ENCODE measurements around the gene POLR2H.
A peak's percentile ranks its signal among the peaks of the same experiment; 100 is the strongest.

POLR2H gene

DNA sequence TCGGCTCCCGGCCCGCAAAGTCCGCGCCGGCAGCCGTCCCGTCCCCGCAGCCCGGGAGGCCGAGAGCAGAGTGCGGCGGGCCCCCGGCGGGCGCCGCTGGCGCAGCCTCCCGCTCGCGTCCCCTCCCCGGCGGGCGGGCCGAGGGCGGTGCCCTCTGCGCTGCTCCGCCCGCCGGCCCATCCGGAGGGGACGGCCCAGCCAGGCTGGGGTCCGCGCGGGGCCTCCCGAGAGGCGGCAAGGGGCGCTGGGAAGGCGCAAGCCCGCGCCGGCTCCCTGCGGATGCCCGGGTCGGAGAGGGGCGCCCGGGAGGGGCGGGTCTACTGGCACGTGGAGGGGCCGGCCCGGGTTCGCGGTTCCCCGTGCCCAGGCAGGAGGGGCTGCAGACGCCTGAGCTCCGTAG is at the start of gene POLR2H, which contains the start of gene CLCN2:
POLR2H (plus strand) TSS at position 179 of the 400 bp plus-strand sequence. CDS start 1,783 bp downstream, outside the sequence.
CLCN2 (minus strand) TSS at position 74 of the 400 bp plus-strand sequence. CDS start 126 bp downstream, outside the sequence.
- no peak for TF ChIP-seq EZH2phosphoT487 (IDR thresholded peaks at IDR 0.05; ENCODE audit: borderline replicate concordance, low read length)
- TF ChIP-seq, protein P1, sequence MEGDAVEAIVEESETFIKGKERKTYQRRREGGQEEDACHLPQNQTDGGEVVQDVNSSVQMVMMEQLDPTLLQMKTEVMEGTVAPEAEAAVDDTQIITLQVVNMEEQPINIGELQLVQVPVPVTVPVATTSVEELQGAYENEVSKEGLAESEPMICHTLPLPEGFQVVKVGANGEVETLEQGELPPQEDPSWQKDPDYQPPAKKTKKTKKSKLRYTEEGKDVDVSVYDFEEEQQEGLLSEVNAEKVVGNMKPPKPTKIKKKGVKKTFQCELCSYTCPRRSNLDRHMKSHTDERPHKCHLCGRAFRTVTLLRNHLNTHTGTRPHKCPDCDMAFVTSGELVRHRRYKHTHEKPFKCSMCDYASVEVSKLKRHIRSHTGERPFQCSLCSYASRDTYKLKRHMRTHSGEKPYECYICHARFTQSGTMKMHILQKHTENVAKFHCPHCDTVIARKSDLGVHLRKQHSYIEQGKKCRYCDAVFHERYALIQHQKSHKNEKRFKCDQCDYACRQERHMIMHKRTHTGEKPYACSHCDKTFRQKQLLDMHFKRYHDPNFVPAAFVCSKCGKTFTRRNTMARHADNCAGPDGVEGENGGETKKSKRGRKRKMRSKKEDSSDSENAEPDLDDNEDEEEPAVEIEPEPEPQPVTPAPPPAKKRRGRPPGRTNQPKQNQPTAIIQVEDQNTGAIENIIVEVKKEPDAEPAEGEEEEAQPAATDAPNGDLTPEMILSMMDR (IDR thresholded peaks at IDR 0.05; ENCODE audit: low read depth, low read length, poor library complexity, severe bottlenecking), result no peak
- H3K4me2 ChIP-seq (ENCODE audit: low read length), result peak within 1 kb of the TSS; percentile 77
- no peaks in the 10 kb centered on the region for H3K9me2 ChIP-seq (replicated peaks; ENCODE audit: control insufficient read depth, low read length)
- H3K4me3 ChIP-seq (ENCODE audit: low read length), result peak within 1 kb of the TSS; percentile 76
- peaks cover 6% of the 10 kb centered on the region; the same call in 1 of the 2 replicates for H4K20me1 ChIP-seq (ENCODE audit: control insufficient read depth, insufficient read depth, low read depth, low read length)
- no peaks in the 10 kb centered on the region for H3K9me3 ChIP-seq (ENCODE audit: control insufficient read depth, insufficient read depth, low read length)
- peaks cover 34% of the 10 kb centered on the region for H3K79me2 ChIP-seq (ENCODE audit: control insufficient read depth, low read length)
- H3K27ac ChIP-seq (ENCODE audit: low read depth, low read length), result peak within 1 kb of the TSS; percentile 67
- H3F3A ChIP-seq (ENCODE audit: control insufficient read depth, insufficient read depth), result no peaks in the 10 kb centered on the region
- no peaks in the 10 kb centered on the region for H3K27me3 ChIP-seq (ENCODE audit: control insufficient read depth, low read length)
- peaks cover 34% of the 10 kb centered on the region for H3K36me3 ChIP-seq (ENCODE audit: control insufficient read depth, low read length)
- H3K4me1 ChIP-seq (ENCODE audit: control insufficient read depth, low read length), result peaks cover 22% of the 10 kb centered on the region

DNA sequence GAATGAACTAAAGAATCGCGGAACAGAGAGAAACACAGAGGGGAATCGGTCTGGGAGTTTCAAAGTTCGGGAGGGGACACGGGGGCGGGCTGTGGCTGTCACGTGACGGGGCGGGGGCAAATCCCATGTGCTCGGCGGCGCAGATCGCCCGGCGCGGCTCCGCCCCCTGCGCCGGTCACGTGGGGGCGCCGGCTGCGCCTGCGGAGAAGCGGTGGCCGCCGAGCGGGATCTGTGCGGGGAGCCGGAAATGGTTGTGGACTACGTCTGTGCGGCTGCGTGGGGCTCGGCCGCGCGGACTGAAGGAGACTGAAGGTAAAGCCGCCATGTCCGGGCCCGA is 47.2 kb upstream of the POLR2H start, which contains the start of gene EIF4G1:
EIF4G1 (plus strand) TSS at position 244 of the 337 bp plus-strand sequence. CDS start 1,191 bp downstream, outside the sequence.
- peak within 1 kb of the TSS; percentile 77 for H3K4me2 ChIP-seq (ENCODE audit: low read length)
- peak within 1 kb of the TSS; percentile 43 for H3K27ac ChIP-seq (ENCODE audit: low read depth, low read length)
- no peaks in the 10 kb centered on the region for H3K9me3 ChIP-seq (ENCODE audit: control insufficient read depth, insufficient read depth, low read length)
- H3K36me3 ChIP-seq (ENCODE audit: control insufficient read depth, low read length), result peaks cover 49% of the 10 kb centered on the region
- no peaks in the 10 kb centered on the region for H3K9me2 ChIP-seq (replicated peaks; ENCODE audit: control insufficient read depth, low read length)
- peaks cover 5% of the 10 kb centered on the region for H3F3A ChIP-seq (ENCODE audit: control insufficient read depth, insufficient read depth)
- peak within 1 kb of the TSS; percentile 79 for H3K4me3 ChIP-seq (ENCODE audit: low read length)
- TF ChIP-seq, protein P1 (IDR thresholded peaks at IDR 0.05; ENCODE audit: low read depth, low read length, poor library complexity, severe bottlenecking), result no peak
- no peak for TF ChIP-seq EZH2phosphoT487 (IDR thresholded peaks at IDR 0.05; ENCODE audit: borderline replicate concordance, low read length)
- peaks cover 33% of the 10 kb centered on the region for H4K20me1 ChIP-seq (ENCODE audit: control insufficient read depth, insufficient read depth, low read depth, low read length)
- peaks cover 48% of the 10 kb centered on the region for H3K79me2 ChIP-seq (ENCODE audit: control insufficient read depth, low read length)
- H3K4me1 ChIP-seq (ENCODE audit: control insufficient read depth, low read length), result peaks cover 30% of the 10 kb centered on the region
- H3K27me3 ChIP-seq (ENCODE audit: control insufficient read depth, low read length), result no peaks in the 10 kb centered on the region

DNA sequence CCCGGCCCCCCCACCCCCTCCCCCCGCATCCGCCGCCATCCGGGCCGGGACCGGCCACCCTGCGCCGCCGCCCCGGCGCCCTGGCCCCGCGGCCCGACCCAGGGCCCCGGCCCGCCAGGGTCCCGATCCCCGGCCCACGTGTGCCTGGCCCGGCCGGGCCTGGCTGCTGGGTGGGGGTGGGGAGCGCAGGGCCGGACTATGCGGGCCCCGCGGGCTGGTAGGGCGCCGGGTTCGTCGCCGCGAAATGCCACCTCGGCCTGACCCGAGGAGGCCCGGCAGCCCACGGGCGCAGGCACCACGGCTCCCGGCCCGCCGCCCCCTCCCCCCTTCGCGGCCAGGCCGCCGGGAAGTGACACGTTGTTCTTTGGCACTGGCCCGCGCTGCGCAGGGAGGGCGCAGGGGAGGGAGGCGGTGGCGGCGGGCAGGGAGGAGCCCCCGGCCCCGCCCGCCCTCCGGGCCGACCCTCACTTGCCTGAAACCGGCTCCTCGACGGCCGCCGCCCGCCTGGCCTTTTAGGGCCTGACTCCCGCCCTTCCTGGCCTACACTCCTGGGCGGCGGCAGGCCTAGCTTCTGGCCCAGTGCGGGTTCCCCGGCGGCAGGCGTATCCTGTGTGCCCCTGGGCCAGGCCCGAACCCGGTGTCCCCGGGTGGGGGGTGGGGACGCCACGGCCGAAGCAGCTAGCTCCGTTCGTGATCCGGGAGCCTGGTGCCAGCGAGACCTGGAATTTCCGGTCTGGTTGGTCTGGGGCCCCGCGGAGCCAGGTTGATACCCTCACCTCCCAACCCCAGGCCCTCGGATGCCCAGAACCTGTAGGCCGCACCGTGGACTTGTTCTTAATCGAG is 46.6 kb upstream of the POLR2H start:
- Histone ChIP-seq H3K36me3 (ENCODE audit: control insufficient read depth, low read length) (peaks cover 53% of the 10 kb centered on the region), H3K27me3 (ENCODE audit: control insufficient read depth, low read length) (no peaks in the 10 kb centered on the region), H3K4me2 (ENCODE audit: low read length) (peak overlapping the region; percentile 77), H3K79me2 (ENCODE audit: control insufficient read depth, low read length) (peaks cover 53% of the 10 kb centered on the region), H3K9me2 (replicated peaks; ENCODE audit: control insufficient read depth, low read length) (no peaks in the 10 kb centered on the region), H3K9me3 (ENCODE audit: control insufficient read depth, insufficient read depth, low read length) (no peaks in the 10 kb centered on the region), H3K4me1 (ENCODE audit: control insufficient read depth, low read length) (peaks cover 30% of the 10 kb centered on the region), H3K27ac (ENCODE audit: low read depth, low read length) (peak overlapping the region; percentile 43), H4K20me1 (ENCODE audit: control insufficient read depth, insufficient read depth, low read depth, low read length) (peaks cover 38% of the 10 kb centered on the region), H3F3A (ENCODE audit: control insufficient read depth, insufficient read depth) (peaks cover 5% of the 10 kb centered on the region), H3K4me3 (ENCODE audit: low read length) (peak overlapping the region; percentile 79)
- TF ChIP-seq, protein P1 (IDR thresholded peaks at IDR 0.05; ENCODE audit: low read depth, low read length, poor library complexity, severe bottlenecking), result no peak
- no peak for TF ChIP-seq EZH2phosphoT487 (IDR thresholded peaks at IDR 0.05; ENCODE audit: borderline replicate concordance, low read length)

Data from DOHH2 (cell line).